HEK293T (cell line): ENCODE results near the gene ASTL.

Source experiments
- CTCF ChIA-PET: fragments of 350-600 bp; formaldehyde crosslinking; extraction: SDS; loops from one replicate; lab custom pipeline; 2021; ENCODE audit warnings: antibody characterized with exemption, inconsistent platforms; lab: Yijun Ruan, JAX
- POLR2A ChIA-PET: fragments of 350-600 bp; formaldehyde crosslinking; extraction: SDS; loops from one replicate; lab custom pipeline; 2020; ENCODE audit warnings: antibody characterized with exemption, inconsistent platforms; lab: Yijun Ruan, JAX
- DNase-seq: peaks from one replicate; pipeline ENCODE4 v3.0.0; 2012; ENCODE audit warnings: mixed read lengths; ENCODE audit errors: extremely low spot score
- ARNT ChIP-seq: fragments of 450-650 bp; IDR thresholded peaks from 2 replicates; pipeline ENCODE4 v1.6.1; 2017; ENCODE audit warnings: mild to moderate bottlenecking
- BHLHE40 ChIP-seq: fragments of 450-650 bp; IDR thresholded peaks from 2 replicates; pipeline ENCODE4 v1.6.1; 2016; ENCODE audit warnings: mild to moderate bottlenecking, moderate library complexity, borderline replicate concordance
- CTBP1 ChIP-seq: fragments of 450-650 bp; IDR thresholded peaks from 2 replicates; pipeline ENCODE4 v1.6.1; 2016; ENCODE audit warnings: borderline replicate concordance
- ELF4 ChIP-seq: fragments of 450-650 bp; IDR thresholded peaks from 2 replicates; pipeline ENCODE4 v1.6.1; 2017; ENCODE audit warnings: antibody characterized with exemption
- FOXA1 ChIP-seq: fragments of 450-650 bp; IDR thresholded peaks from 2 replicates; pipeline ENCODE4 v1.6.1; 2016; ENCODE audit warnings: mild to moderate bottlenecking
- FOXK2 ChIP-seq: fragments of 450-650 bp; IDR thresholded peaks from 2 replicates; pipeline ENCODE4 v1.6.1; 2016; ENCODE audit warnings: mild to moderate bottlenecking
- FOXM1 ChIP-seq: fragments of 450-650 bp; IDR thresholded peaks from 2 replicates; pipeline ENCODE4 v1.6.1; 2017; ENCODE audit warnings: mild to moderate bottlenecking, borderline replicate concordance
- HDGF ChIP-seq: fragments of 450-650 bp; IDR thresholded peaks from 2 replicates; pipeline ENCODE4 v1.6.1; 2017; ENCODE audit warnings: antibody characterized with exemption, borderline replicate concordance
- L3MBTL2 ChIP-seq: fragments of 450-650 bp; conservative IDR thresholded peaks from 2 replicates; pipeline ENCODE4 v1.6.1; 2016; ENCODE audit warnings: mild to moderate bottlenecking
- LEF1 ChIP-seq: fragments of 450-650 bp; IDR thresholded peaks from 2 replicates; pipeline ENCODE4 v1.6.1; 2017; ENCODE audit warnings: mild to moderate bottlenecking, borderline replicate concordance
- NFRKB ChIP-seq: fragments of 450-650 bp; IDR thresholded peaks from 2 replicates; pipeline ENCODE4 v1.6.1; 2016; ENCODE audit warnings: mild to moderate bottlenecking, moderate library complexity
- SP1 ChIP-seq: fragments of 450-650 bp; IDR thresholded peaks from 2 replicates; pipeline ENCODE4 v1.6.1; 2017
- SUZ12 ChIP-seq: fragments of 450-650 bp; IDR thresholded peaks from 2 replicates; pipeline ENCODE4 v1.6.1; 2016; ENCODE audit warnings: mild to moderate bottlenecking
- TARDBP ChIP-seq: fragments of 450-650 bp; IDR thresholded peaks from 2 replicates; pipeline ENCODE4 v1.6.1; 2016
- ZNF384 ChIP-seq: fragments of 450-650 bp; IDR thresholded peaks from 2 replicates; pipeline ENCODE4 v1.6.1; 2016
- TF ChIP-seq, protein P1 (sequence below): fragments of 450-650 bp; IDR thresholded peaks from 2 replicates; pipeline ENCODE4 v1.6.1; 2016

ASTL gene

GRCh38 chr2:96115631-96116423 is 22.5 kb downstream of the ASTL start:
- no peak for TF ChIP-seq HDGF
- no peak for TF ChIP-seq BHLHE40
- TF ChIP-seq ELF4 = no peak
- TF ChIP-seq FOXA1 = no peak
- TF ChIP-seq NFRKB = no peak
- no peak for TF ChIP-seq ARNT
- no peak for TF ChIP-seq TARDBP
- no peak for TF ChIP-seq SP1
- no peak for TF ChIP-seq CTBP1
- TF ChIP-seq FOXK2 = no peak
- no peak for TF ChIP-seq SUZ12
- TF ChIP-seq, protein P1, sequence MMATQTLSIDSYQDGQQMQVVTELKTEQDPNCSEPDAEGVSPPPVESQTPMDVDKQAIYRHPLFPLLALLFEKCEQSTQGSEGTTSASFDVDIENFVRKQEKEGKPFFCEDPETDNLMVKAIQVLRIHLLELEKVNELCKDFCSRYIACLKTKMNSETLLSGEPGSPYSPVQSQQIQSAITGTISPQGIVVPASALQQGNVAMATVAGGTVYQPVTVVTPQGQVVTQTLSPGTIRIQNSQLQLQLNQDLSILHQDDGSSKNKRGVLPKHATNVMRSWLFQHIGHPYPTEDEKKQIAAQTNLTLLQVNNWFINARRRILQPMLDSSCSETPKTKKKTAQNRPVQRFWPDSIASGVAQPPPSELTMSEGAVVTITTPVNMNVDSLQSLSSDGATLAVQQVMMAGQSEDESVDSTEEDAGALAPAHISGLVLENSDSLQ = no peak
- DNase-seq = no peak

GRCh38 chr2:96114903-96115581 is 23.3 kb downstream of the ASTL start:
- POLR2A ChIA-PET = no interaction called here
- DNase-seq = no peak
- CTCF ChIA-PET = interaction anchor here (0.6 kb wide), 1 partner anchor 93 kb away, joined by 3 read pairs; no protein-coding TSS in a partner anchor
- TF ChIP-seq SUZ12 (no peak), L3MBTL2 (no peak), ELF4 (no peak), ARNT (no peak), BHLHE40 (no peak), CTBP1 (no peak), SP1 (no peak), HDGF (no peak), LEF1 (no peak), FOXM1 (no peak)
- TF ChIP-seq, protein P1 = no peak

More at GRCh38 chr2:96115631-96116423, 22.5 kb downstream of the ASTL start:
- ChIA-PET CTCF (interaction anchor here (0.8 to 1.9 kb wide), 6 partner anchors 11 to 123 kb away, joined by 3 to 12 read pairs (median 4); no protein-coding TSS in a partner anchor), POLR2A (interaction anchor here (1.9 kb wide), 1 partner anchor 93 kb away, joined by 5 read pairs; the partner anchor contains the start of gene STARD7)

- no peak for DNase-seq
- TF ChIP-seq BHLHE40 (no peak), TARDBP (no peak), FOXA1 (no peak), FOXM1 (no peak), FOXK2 (no peak), LEF1 (no peak), SUZ12 (no peak), ELF4 (no peak), ARNT (no peak), L3MBTL2 (no peak), CTBP1 (no peak), NFRKB (no peak), SP1 (no peak), ZNF384 (no peak), HDGF (no peak)
- TF ChIP-seq, protein P1 = no peak
- ChIA-PET CTCF (interaction anchor here (0.6 kb wide), 1 partner anchor 92 kb away, joined by 3 read pairs; no protein-coding TSS in a partner anchor), POLR2A (no interaction called here)
These were observed 23.8 kb downstream of the ASTL start for GRCh38 chr2:96114546-96114902.

DNA sequence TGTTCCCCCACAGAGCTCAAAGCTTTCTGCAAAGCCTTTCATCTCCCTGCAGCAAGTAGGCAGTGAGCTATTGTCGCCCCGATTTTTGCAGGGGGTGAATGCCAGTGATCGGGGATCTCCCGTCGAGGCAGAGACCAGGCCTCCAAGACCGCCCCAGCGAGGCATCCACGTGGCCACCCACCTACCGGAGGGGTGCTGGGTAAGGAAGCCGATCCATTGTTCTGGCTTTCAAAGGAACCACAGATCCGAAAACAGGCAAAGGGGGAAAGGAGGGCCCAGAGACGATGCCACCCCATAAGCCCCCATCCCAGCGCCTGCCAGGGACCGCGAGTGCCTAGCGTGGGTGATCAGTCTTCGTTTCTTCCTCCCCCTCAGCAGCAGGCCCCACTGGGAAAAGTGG is 24.4 kb downstream of the ASTL start:
- ChIA-PET CTCF (no interaction called here), POLR2A (no interaction called here)
- no peak for DNase-seq
- TF ChIP-seq NFRKB = no peak
- TF ChIP-seq ZNF384 = no peak
- TF ChIP-seq FOXA1 = no peak
- no peak for TF ChIP-seq SP1
- no peak for TF ChIP-seq TARDBP
- TF ChIP-seq ELF4 = no peak
- TF ChIP-seq, protein P1 = no peak
- TF ChIP-seq FOXK2 = no peak
- no peak for TF ChIP-seq HDGF
- no peak for TF ChIP-seq ARNT
- TF ChIP-seq BHLHE40 = no peak
- no peak for TF ChIP-seq FOXM1
- no peak for TF ChIP-seq LEF1

DNA sequence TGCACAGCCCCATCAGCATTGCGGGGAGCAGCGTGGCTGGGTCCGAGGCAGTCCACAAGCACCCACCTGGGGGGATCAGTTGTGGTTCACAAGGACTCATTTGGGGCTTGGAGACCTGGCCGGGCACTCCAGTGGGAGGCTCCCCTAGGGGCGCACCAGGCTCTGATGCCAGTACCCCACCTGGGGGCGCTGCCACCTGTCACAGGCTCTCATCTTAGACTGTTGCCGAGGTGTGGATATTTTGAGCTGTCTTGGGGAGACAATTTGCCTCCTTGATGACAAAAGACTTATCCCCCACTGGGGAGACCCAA is 25.0 kb downstream of the ASTL start:
- ChIA-PET CTCF (interaction anchor here (0.7 kb wide), 1 partner anchor 42 kb away, joined by 4 read pairs; no protein-coding TSS in a partner anchor), POLR2A (no interaction called here)
- no peak for DNase-seq
- TF ChIP-seq FOXA1 (no peak), ELF4 (no peak), L3MBTL2 (no peak), NFRKB (no peak), LEF1 (no peak), TARDBP (no peak), FOXK2 (no peak), ARNT (no peak), SP1 (no peak), BHLHE40 (no peak), CTBP1 (no peak), FOXM1 (no peak), HDGF (no peak), ZNF384 (no peak), SUZ12 (no peak)
- TF ChIP-seq, protein P1 = no peak
